Panc1 (cell line): ENCODE measurements around the gene GPRC5A.
A peak's percentile ranks its signal among the peaks of the same experiment; 100 is the strongest.

Experiments
- CTCF ChIP-seq: fragments of 450-650 bp; IDR thresholded peaks from 2 replicates; pipeline ENCODE4 v1.5.1; 2017; ENCODE audit warnings: mild to moderate bottlenecking
- POLR2AphosphoS5 ChIP-seq: IDR thresholded peaks from 2 replicates; pipeline ENCODE4 v1.6.1; 2012; ENCODE audit warnings: mild to moderate bottlenecking, low read depth, low read length, moderate library complexity
- TCF7L2 ChIP-seq: IDR thresholded peaks from 2 replicates; pipeline ENCODE4 v1.6.1; 2011; ENCODE audit warnings: mild to moderate bottlenecking, low read depth, low read length, inconsistent platforms

DNA sequence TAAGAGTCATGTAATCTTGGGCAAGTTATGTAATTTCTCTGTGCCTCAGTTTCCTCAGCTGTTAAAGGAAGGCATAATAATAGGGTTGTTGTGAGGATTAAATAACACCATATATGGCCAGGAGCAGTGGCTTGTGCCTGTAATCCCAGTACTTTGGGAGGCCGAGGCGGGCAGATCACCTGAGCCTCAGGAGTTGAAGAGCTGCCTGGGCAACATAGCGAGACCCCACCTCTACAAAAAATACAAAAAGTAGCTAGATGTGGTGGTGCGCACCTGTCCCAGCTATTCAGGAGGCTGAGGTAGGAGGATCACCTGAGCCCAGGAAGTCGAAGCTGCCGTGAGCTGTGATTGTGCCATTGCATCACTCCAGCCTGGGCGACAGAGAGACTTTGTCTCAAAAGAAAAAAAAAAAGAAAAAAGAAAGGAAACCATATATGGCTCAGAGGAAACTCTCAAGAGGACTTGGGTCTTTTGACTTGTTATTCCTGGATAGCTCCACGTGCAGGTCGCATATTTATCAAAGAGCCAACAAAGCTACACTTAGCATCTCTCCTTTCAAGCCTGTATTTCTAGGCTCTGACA is 6.9 kb downstream of the GPRC5A start:
- TF ChIP-seq CTCF (no peak), POLR2AphosphoS5 (peak; percentile 73), TCF7L2 (no peak)
